GM13977 (cell line): ENCODE data around the gene RBAK.
A peak's percentile ranks its signal among the peaks of the same experiment; 100 is the strongest.

Experiments used
- DNase-seq: peaks from one replicate; pipeline ENCODE4 v3.0.0; 2012; ENCODE audit warnings: low spot score
- in situ Hi-C: fragments of 300-500 bp; cut with MboI; formaldehyde crosslinking; loops from one replicate; pipeline ENCODE4 v1.12.0; 2022; ENCODE audit warnings: low sequenced_read_pairs, low pct_unique_long_range_greater_than_20kb, mixed read lengths, inconsistent platforms; ENCODE audit not compliant: unreplicated experiment
- TF ChIP-seq, protein P1 (sequence below): IDR thresholded peaks from 2 replicates; pipeline ENCODE4 v1.5.1; 2012; ENCODE audit warnings: mild to moderate bottlenecking, control low read depth; ENCODE audit not compliant: insufficient read depth; ENCODE audit errors: extremely low read depth, missing control alignments

The RBAK gene

DNA sequence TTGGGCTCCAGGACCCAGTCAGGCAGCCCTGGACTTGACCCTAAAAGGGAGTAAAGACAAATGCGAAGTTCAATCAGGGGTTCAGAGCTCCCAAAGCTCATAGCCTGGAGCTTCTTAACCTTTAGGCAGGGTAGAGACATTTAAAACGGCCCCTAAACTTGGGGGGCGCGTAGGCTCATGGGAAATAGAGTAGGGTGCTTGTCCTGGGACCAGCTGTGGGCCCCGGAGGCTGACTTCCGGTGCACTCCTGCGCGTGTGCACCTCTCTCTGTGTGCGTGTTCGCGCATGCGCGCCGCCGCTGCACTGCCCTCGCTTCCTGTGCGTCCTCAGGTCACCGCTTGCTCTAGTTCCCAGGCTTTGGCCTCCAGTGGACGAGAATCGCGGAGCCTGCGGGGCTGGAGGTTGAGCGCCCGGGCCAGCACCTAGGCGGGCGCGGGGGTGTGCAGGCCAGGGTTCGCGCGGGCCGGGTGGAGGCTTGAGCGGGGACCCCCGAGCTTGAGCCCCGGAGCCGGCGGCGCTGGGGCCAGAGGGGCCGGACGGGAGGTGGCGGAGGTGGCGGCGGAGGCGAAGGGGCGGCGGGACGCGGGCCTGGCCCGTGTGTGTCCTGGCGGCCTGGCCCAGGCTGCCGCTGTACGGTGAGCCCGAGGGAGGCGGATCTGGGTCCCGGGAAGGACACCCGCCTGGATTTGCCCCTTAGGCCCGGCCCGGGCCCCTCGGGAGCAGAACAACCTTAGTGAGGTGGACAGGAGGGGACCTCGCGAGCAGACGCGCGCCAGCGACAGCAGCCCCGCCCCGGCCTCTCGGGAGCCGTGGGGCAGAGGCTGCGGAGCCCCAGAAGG is at the start of gene RBAK:
RBAK (plus strand) TSS at position 303 of the 839 bp plus-strand sequence. CDS start 2,217 bp downstream, outside the sequence.
- DNase-seq: peak; percentile 93
- in situ Hi-C loops: no loop called here
- TF ChIP-seq, protein P1, sequence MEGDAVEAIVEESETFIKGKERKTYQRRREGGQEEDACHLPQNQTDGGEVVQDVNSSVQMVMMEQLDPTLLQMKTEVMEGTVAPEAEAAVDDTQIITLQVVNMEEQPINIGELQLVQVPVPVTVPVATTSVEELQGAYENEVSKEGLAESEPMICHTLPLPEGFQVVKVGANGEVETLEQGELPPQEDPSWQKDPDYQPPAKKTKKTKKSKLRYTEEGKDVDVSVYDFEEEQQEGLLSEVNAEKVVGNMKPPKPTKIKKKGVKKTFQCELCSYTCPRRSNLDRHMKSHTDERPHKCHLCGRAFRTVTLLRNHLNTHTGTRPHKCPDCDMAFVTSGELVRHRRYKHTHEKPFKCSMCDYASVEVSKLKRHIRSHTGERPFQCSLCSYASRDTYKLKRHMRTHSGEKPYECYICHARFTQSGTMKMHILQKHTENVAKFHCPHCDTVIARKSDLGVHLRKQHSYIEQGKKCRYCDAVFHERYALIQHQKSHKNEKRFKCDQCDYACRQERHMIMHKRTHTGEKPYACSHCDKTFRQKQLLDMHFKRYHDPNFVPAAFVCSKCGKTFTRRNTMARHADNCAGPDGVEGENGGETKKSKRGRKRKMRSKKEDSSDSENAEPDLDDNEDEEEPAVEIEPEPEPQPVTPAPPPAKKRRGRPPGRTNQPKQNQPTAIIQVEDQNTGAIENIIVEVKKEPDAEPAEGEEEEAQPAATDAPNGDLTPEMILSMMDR: no peak

DNA sequence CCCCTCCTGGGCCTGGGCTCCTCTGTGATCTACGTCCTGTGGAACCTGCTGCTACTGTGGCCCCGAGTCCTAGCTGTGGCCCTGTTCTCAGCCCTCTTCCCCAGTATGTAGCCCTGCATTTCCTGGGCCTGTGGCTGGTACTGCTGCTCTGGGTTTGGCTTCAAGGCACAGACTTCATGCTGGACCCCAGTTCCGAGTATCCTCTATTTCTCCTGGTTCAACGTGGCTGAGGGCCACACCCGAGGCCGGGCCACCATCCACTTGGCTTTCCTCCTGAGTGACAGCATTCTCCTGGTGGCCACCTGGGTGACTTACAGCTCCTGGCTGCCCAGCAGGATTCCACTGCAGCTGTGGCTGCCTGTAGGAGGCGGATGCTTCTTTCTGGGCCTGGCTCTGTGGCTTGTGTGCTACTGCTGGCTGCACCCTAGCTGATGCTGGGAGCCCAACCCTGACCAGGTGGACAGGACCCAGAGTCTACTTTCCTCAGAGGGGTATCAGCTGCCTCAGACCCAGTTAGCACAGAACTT is 48.9 kb upstream of the RBAK start:
- no peak for DNase-seq
- TF ChIP-seq, protein P1: no peak
- in situ Hi-C loops: no loop called here

DNA sequence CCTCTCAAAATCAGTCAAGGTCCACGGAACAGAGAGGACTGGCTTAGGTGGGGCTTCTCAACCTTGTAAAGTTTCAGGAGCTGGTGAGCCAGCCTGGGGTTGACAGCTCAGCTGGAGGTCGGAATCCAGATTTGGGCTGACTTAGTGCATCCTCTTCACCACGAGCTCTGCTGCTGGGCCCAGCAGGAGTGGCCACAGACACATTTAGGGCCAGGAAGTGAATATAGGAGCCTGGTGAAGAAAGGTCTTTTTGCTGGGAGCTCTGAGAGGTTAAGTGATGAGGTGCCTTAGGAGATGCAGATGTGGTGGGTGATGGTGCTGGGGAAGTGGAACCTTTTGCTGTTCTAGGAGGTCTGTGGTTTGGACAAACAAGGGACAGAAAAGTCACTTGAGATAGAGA is 47.4 kb upstream of the RBAK start:
- no peak for DNase-seq
- TF ChIP-seq, protein P1: no peak
- in situ Hi-C loops: no loop called here

DNA sequence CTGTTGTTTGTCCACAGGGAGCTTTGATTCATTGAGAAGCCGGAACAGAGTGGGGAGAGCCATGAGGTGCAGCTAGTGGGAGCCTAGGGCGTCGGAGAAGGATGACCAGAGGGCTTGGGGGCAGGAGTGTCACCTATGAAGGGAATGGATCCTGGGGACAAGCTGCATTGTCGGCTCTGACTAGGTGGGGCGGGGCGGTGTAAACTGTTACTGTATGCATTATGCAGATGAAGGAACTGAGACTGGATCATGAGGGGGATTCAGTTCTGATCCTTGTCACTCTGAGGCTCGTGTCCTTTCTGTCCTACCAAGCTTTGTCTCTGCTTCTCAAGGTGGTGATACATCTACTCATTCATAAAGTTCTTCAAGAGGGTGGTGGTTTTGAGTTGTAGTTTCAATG is 46.8 kb upstream of the RBAK start:
- in situ Hi-C loops: no loop called here
- no peak for DNase-seq
- TF ChIP-seq, protein P1: no peak

DNA sequence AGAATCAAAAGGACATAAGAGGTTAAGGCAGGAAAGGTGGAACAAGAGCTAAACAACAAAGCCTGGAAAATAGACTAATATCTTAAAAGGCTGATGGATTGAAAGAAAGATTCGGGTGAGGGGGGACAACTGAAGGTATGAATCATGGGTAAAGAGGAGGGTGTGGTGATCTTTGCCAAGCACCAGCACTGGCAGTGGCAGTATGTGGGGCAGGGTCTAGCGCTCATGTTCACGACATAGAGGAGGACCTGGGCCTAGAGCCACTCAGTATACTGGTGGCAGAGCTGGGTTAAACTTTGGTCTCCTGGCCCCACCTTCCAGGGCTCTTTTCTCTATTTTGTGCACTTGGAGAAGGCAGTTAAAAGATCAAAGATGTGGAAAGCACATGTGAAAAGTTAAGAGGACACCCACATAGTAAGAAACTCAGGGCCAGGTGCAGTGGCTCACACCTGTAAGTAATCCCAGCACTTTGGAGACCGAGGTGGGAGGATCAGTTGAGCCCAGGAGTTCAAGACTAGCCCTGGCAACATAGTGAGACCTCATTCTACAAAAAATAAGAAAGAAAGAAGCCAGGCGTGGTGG is 46.2 kb upstream of the RBAK start:
- no peak for DNase-seq
- in situ Hi-C loops: no loop called here
- TF ChIP-seq, protein P1: no peak

DNA sequence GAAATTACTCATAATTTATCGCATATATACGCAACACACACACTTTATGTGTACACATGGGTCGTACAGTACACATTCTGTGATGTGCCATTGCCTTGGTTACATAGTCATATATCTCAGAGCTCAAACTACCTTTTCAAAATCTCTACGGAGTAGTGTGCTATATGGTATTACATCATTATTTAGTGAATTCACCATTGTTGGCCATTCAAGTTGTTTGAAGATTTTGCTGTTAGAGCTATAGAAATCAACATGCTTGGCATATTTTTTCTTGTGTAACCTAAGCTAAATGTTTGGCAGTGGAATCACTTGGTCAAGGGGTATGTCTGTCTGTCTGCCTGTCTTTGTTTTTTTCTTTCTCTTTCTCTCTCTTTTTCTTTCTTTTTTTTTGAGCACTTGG is 44.7 kb upstream of the RBAK start:
- TF ChIP-seq, protein P1: no peak
- in situ Hi-C loops: no loop called here
- no peak for DNase-seq
